Activated CD8-positive, alpha-beta memory T cell treated with anti-CD3 and anti-CD28 coated beads for 1 hour (primary cell): ENCODE results near the gene TM9SF4.
A peak's percentile ranks its signal among the peaks of the same experiment; 100 is the strongest.
"Not testable (repeated sequence)": the region's sequence is repeated elsewhere in the genome, so short reads cannot be mapped to it uniquely, and the experiment has no call there.

ENCODE experiments used
- DNase-seq, 2 donors: peaks; one replicate each; pipeline ENCODE4 v3.0.0-alpha.2; 2020; ENCODE audit warnings: low read depth in 1 of 2; ENCODE audit errors: extremely low read depth in 1 of 2

The TM9SF4 gene

GRCh38 chr20:32089637-32090362, 19.7 kb upstream of the TM9SF4 start:
- DNase-seq, result no peak

- peak; percentile 47 to 62 for DNase-seq
These were observed 17.6 kb upstream of the TM9SF4 start for GRCh38 chr20:32091888-32092346.

- no peak for DNase-seq
These were observed 10.7 kb upstream of the TM9SF4 start for GRCh38 chr20:32098786-32099185.

DNA sequence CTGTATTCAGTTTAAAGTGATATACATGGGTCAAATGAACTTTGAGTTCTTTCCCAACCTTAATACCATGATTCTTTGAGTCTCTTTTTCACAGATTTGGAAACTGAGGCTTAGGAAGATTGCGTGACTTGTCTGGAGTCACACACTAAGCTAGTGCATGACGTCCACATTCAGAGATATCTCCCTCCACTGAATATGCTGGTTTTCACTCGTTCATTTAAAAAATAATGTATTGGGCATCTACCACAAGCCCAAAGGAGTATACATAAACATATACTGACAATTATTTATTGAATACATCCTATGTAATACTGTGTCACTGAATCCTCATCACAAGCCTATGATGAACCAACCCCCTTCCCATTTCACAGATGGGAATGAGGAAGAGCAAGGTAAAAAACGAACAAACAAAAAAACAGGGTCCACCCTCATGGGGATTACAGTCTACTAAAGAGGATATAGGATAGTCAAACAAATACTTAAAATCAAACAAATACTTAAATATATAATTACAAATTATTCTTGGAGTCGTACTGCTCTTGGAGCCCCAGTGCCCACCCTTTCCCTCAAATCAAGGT, 611 bp upstream of the TM9SF4 start:
- no peak for DNase-seq

- no peak for DNase-seq
These were observed 725 bp downstream of the TM9SF4 start for GRCh38 chr20:32110173-32110704.

GRCh38 chr20:32110727-32111126, 1.2 kb downstream of the TM9SF4 start:
- no peak for DNase-seq

DNA sequence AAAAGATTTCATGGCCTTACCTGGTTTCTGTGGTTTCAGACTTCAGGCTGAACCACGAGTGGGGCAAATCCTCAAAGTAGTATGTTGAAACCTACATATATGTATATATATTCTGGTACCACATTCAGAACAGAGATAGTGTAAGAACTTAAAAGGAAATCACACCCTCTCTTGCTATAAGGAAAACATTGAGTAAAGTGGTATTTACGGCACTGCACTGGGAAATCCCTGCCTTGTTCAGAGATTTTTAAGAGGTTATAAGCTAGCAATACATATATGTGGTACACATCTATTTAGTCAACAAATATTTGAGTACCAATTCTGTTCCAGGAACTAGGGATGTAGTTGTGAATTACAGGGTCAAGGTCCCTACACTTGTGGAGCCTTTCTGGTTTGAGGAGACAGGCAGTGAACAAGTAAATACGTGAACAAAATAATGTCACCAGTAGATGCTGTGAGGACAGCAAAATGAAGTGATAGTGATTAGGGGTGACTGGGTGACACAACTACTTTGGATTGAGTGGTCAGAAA, 1.7 kb downstream of the TM9SF4 start:
- DNase-seq, result no peak

- DNase-seq, result no peak
These were observed 2.2 kb downstream of the TM9SF4 start for GRCh38 chr20:32111753-32112152.

GRCh38 chr20:32112841-32113240, 3.3 kb downstream of the TM9SF4 start:
- no peak for DNase-seq

DNA sequence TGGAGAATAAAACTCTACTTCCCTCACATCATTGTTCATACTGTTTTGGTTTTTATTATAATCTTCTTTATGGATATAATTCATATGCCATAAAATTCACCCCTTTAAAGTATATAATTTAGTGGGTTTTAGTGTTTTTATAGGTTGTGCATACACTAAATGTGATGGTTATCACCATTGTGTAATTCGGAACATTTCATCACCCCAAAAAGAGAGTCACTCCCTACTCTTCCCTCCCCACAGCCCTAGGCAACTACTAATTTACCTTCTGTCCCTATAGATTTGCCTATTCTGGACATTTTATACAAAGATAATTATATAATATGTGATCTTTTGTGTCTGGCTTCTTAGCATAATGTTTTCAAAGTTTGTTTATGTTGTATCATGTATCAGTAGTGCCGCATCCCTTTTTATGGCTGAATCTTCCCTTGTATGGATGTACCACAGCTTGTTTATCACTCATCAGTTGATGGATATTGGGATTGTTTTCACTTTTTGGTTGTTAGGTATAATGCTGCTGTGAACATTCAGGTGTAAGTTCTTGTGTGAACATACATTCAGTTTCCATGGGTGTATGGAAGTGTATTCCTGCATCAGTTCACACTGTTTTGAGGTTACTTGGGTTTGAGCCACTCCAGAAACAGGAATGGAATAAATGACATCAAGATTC, 4.2 kb downstream of the TM9SF4 start:
- DNase-seq, result no peak

GRCh38 chr20:32114305-32114960, 4.9 kb downstream of the TM9SF4 start:
- DNase-seq, result no peak

GRCh38 chr20:32115211-32115767, 5.8 kb downstream of the TM9SF4 start:
- no peak for DNase-seq

DNA sequence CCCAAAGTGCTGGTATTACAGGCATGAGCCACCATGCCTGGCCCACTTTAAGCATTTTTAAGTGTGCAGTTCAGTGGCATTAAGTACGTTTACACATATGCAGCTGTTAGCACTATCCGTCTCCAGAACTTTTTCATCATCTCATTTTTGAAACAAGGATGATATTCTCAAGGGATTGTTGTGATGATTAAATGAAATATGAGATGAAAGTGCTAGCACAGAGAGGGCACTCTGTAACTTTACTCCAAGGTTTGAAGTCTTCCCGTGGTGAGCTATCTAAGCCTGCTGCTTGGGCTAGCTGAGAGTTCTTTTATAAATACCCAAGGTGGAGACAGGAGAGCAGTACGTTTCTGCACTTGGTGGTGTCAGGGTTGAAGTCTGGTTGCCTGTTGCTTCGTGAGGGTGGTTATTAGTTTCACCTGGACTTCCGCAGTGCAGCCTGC, 6.6 kb downstream of the TM9SF4 start:
- DNase-seq, result no peak

DNA sequence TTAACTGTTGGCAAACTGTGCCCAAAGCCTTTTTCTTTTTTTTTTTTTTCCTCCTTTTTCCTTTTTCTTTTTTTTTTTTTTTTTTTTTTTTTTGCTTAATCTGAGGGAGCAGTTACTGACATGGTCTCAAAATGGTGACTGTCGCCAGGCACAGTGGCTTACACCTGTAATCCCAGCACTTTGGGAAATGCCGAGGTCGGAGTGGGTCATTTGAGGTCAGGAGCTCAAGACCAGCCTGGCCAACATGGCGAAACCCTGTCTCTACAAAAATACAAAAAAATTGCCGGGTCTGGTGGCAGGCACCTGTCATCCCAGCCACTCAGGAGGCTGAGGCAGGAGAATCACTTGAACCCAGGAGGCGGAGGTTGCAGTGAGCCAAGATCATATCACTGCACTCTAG, 7.3 kb downstream of the TM9SF4 start:
- DNase-seq, result not testable (repeated sequence)

- DNase-seq, result not testable (repeated sequence)
These were observed 8.9 kb downstream of the TM9SF4 start for GRCh38 chr20:32118427-32118826.

- no peak for DNase-seq
These were observed 10.2 kb downstream of the TM9SF4 start for GRCh38 chr20:32119734-32120133.

GRCh38 chr20:32121908-32122307, 12.4 kb downstream of the TM9SF4 start:
- DNase-seq, result not testable (repeated sequence)

- DNase-seq, result no peak
These were observed 13.6 kb downstream of the TM9SF4 start for GRCh38 chr20:32123088-32123487.

DNA sequence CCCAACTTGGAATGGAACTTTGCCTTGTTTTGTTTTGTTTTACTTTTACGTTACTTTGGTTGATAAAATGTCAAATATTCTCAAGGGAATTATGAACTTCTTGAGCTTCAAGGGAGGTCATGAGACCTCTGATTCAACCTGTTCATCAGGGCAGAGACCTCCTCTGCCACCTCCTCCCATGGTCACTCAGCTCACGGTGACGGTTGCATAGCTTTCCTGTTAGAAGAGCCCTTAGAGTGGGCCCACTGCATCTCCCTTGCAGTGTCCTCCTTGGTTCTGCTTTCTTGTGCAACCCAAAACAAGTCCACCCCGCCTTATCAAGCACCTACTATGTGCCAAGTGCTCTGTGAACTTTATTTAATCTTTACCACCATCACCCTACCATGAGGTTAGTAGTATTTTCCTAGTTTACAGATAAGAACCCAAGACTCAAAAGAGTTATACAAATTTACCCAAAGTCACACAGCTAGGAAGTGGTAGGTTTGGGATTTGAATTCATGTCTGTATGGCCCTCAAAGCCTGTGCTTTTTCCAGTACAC, 15.5 kb downstream of the TM9SF4 start:
- no peak for DNase-seq

DNA sequence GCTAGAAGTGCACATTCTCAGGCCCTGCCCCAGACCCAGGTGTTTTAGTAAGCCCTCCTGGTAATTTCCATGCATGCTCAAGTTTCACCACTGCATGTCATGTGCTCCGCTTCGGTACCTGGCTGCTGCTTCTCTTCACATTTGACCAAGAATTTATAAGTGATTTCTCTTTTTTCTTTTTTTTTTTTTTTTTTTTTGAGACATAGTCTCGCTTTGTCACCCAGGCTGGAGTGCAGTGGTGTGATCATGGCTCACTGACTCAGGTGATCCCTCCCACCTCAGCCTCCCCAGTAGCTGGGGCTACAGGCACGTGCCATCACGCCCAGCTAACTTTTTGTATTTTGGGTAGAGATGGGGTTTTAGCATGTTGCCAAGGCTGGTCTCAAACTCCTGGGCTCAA, 16.0 kb downstream of the TM9SF4 start:
- no peak for DNase-seq
